Colonic mucosa (tissue), 4 donors: ENCODE measurements around the gene NDUFA3. TPM values are rescaled to one million over a fixed set of nuclear protein-coding genes. Genes with fewer than 3 reads are reported as not detected.

Source experiments
- DNase-seq: peaks from one replicate; pipeline ENCODE4 v3.0.0-alpha.2; 2020
- H3K27ac ChIP-seq: fragments of 200-600 bp; one replicate; pipeline ENCODE4 v1.8.0; 2021
- H3K27me3 ChIP-seq: fragments of 200-600 bp; one replicate; pipeline ENCODE4 v1.8.0; 2021
- H3K36me3 ChIP-seq: fragments of 200-600 bp; one replicate; pipeline ENCODE4 v1.8.0; 2021
- H3K4me1 ChIP-seq: fragments of 200-600 bp; one replicate; pipeline ENCODE4 v1.8.0; 2021; ENCODE audit warnings: mild to moderate bottlenecking
- H3K4me3 ChIP-seq: fragments of 200-600 bp; one replicate; pipeline ENCODE4 v1.8.0; 2021
- H3K9ac ChIP-seq, 2 donors: one replicate each; pipeline ENCODE4 v1.7.0; 2013; ENCODE audit warnings: control low read depth in 2 of 2, low read depth in 2 of 2, low read length in 2 of 2
- H3K9me3 ChIP-seq: fragments of 200-600 bp; one replicate; pipeline ENCODE4 v1.8.0; 2021
- CTCF ChIP-seq: fragments of 200-600 bp; IDR thresholded peaks from one replicate; pipeline ENCODE4 v1.8.0; 2022; ENCODE audit warnings: antibody characterized with exemption, mild to moderate bottlenecking
- intact Hi-C: fragments of 100-400 bp; cut with DNase I; formaldehyde crosslinking; loops from one replicate; pipeline ENCODE4 v1.14.1; 2022
- total RNA-seq, 2 donors: library from RNA; stranded (reverse); fragmentation: NEBNext Ultra II Directional in 1 of 2; extraction: Animal tissue kit (Norgen Biotek cat#: 25700) in 1 of 2; gene quantifications; one replicate each; pipeline ENCODE4 v1.2.1, GENCODE V29; 2021
- donor health status: healthy.
- donor health status: DM: no; HTN: no; CAD: no.
- donor health status: DM: no; HTN: no; CAD: no.

Gene NDUFA3
- total RNA-seq, 2 donors from 2014 or later = 138 to 188 TPM

- H3K9ac ChIP-seq = peak within 1 kb of the TSS; percentile 79 to 95
- peak; percentile 36 for DNase-seq
- H3K27me3 ChIP-seq = no peaks in the 10 kb centered on the region
- H3K4me1 ChIP-seq = peaks cover 16% of the 10 kb centered on the region
- H3K9me3 ChIP-seq = no peaks in the 10 kb centered on the region
- peak within 1 kb of the TSS; percentile 83 for H3K27ac ChIP-seq
- intact Hi-C loops = no loop called here
- TF ChIP-seq CTCF = no peak
- peaks cover 3% of the 10 kb centered on the region for H3K36me3 ChIP-seq
- peak within 1 kb of the TSS; percentile 98 for H3K4me3 ChIP-seq
Observed at GRCh38 chr19:54137699-54138488, 35.2 kb downstream of the NDUFA3 start, which contains the start of gene CNOT3. Gene CNOT3, plus strand, starts transcription at chr19:54137762. Its CDS starts 5,217 bp downstream, at chr19:54142979.

GRCh38 chr19:54138489-54139256, 36.0 kb downstream of the NDUFA3 start:
- H3K36me3 ChIP-seq = peaks cover 11% of the 10 kb centered on the region
- no peaks in the 10 kb centered on the region for H3K9me3 ChIP-seq
- H3K27me3 ChIP-seq = no peaks in the 10 kb centered on the region
- H3K27ac ChIP-seq = peak overlapping the region; percentile 83
- no peak for TF ChIP-seq CTCF
- H3K4me1 ChIP-seq = peaks cover 16% of the 10 kb centered on the region
- intact Hi-C loops = no loop called here
- no peak for DNase-seq
- H3K4me3 ChIP-seq = peak overlapping the region; percentile 98
- peak overlapping the region; percentile 74 to 95 for H3K9ac ChIP-seq

GRCh38 chr19:54141356-54141755, 38.7 kb downstream of the NDUFA3 start:
- H3K9ac ChIP-seq = no peak overlapping the region
- no peak for DNase-seq
- no peak overlapping the region for H3K27ac ChIP-seq
- H3K4me1 ChIP-seq = peaks cover 16% of the 10 kb centered on the region
- TF ChIP-seq CTCF = no peak
- H3K9me3 ChIP-seq = no peaks in the 10 kb centered on the region
- H3K36me3 ChIP-seq = peaks cover 30% of the 10 kb centered on the region
- no peak overlapping the region for H3K4me3 ChIP-seq
- intact Hi-C loops = no loop called here
- H3K27me3 ChIP-seq = no peaks in the 10 kb centered on the region

- Histone ChIP-seq H3K9ac (no peak overlapping the region), H3K27ac (no peak overlapping the region), H3K4me1 (peaks cover 16% of the 10 kb centered on the region), H3K36me3 (peaks cover 36% of the 10 kb centered on the region), H3K27me3 (no peaks in the 10 kb centered on the region), H3K4me3 (no peak overlapping the region), H3K9me3 (no peaks in the 10 kb centered on the region)
- intact Hi-C loops = no loop called here
- TF ChIP-seq CTCF = no peak
- DNase-seq = no peak
Observed at GRCh38 chr19:54142166-54142780, 39.6 kb downstream of the NDUFA3 start.

GRCh38 chr19:54145541-54146158, 43.0 kb downstream of the NDUFA3 start:
- Histone ChIP-seq H3K36me3 (peaks cover 39% of the 10 kb centered on the region), H3K4me3 (no peak overlapping the region), H3K9me3 (no peaks in the 10 kb centered on the region), H3K27me3 (no peaks in the 10 kb centered on the region), H3K9ac (no peak overlapping the region), H3K27ac (no peak overlapping the region), H3K4me1 (no peaks in the 10 kb centered on the region)
- intact Hi-C loops = no loop called here
- no peak for TF ChIP-seq CTCF
- DNase-seq = no peak
